Stimulated activated memory B cell treated with anti-CD40 and anti-IgM and Interleukin-4, amounts not matched to agents 10 μg/mL and 1 μg/mL and 100 μg/mL, for 72 hours (primary cell): Measurements from ENCODE around the gene TRNAU1AP.
"Not testable (repeated sequence)": the region's sequence is repeated elsewhere in the genome, so short reads cannot be mapped to it uniquely, and the experiment has no call there.

Source experiments
- ATAC-seq: fragments of 150-1000 bp; cut with Tn5 transposase; 2 replicates; pipeline ENCODE4 v1.10.0; 2021
- H3K27ac Mint-ChIP-seq: one replicate; pipeline ENCODE4 v1.8.0; 2022; ENCODE audit warnings: mild to moderate bottlenecking, mixed read lengths
- H3K27me3 Mint-ChIP-seq: one replicate; pipeline ENCODE4 v1.8.0; 2022; ENCODE audit warnings: mixed read lengths
- H3K36me3 Mint-ChIP-seq: one replicate; pipeline ENCODE4 v1.8.0; 2022; ENCODE audit warnings: mixed read lengths
- H3K4me1 Mint-ChIP-seq: one replicate; pipeline ENCODE4 v1.8.0; 2022; ENCODE audit warnings: mixed read lengths
- H3K4me3 Mint-ChIP-seq: one replicate; pipeline ENCODE4 v1.8.0; 2022; ENCODE audit warnings: mild to moderate bottlenecking, moderate library complexity, mixed read lengths
- H3K9me3 Mint-ChIP-seq: one replicate; pipeline ENCODE4 v1.8.0; 2022; ENCODE audit warnings: mixed read lengths

Gene TRNAU1AP

GRCh38 chr1:28517649-28517999, 35.3 kb upstream of the TRNAU1AP start:
- ATAC-seq, result peak; percentile 1
- peaks cover 35% of the 10 kb centered on the region for H3K4me1 Mint-ChIP-seq
- no peaks in the 10 kb centered on the region for H3K27me3 Mint-ChIP-seq
- H3K27ac Mint-ChIP-seq, result peak overlapping the region; percentile 76
- peaks cover 35% of the 10 kb centered on the region for H3K36me3 Mint-ChIP-seq
- no peaks in the 10 kb centered on the region for H3K9me3 Mint-ChIP-seq
- peak overlapping the region; percentile 88 for H3K4me3 Mint-ChIP-seq

- H3K4me1 Mint-ChIP-seq, result peaks cover 31% of the 10 kb centered on the region
- H3K36me3 Mint-ChIP-seq, result peaks cover 34% of the 10 kb centered on the region
- H3K4me3 Mint-ChIP-seq, result peak overlapping the region; percentile 88
- H3K9me3 Mint-ChIP-seq, result no peaks in the 10 kb centered on the region
- H3K27me3 Mint-ChIP-seq, result no peaks in the 10 kb centered on the region
- ATAC-seq, result peak; percentile 87
- H3K27ac Mint-ChIP-seq, result peak overlapping the region; percentile 76
Measured at GRCh38 chr1:28518000-28518744, 34.7 kb upstream of the TRNAU1AP start.

GRCh38 chr1:28518745-28519341, 34.0 kb upstream of the TRNAU1AP start:
- peak overlapping the region; percentile 76 for H3K27ac Mint-ChIP-seq
- no peaks in the 10 kb centered on the region for H3K27me3 Mint-ChIP-seq
- H3K4me1 Mint-ChIP-seq, result peaks cover 31% of the 10 kb centered on the region
- no peaks in the 10 kb centered on the region for H3K9me3 Mint-ChIP-seq
- peak; percentile 52 for ATAC-seq
- peaks cover 33% of the 10 kb centered on the region for H3K36me3 Mint-ChIP-seq
- H3K4me3 Mint-ChIP-seq, result peak overlapping the region; percentile 79

- H3K27me3 Mint-ChIP-seq, result no peaks in the 10 kb centered on the region
- peaks cover 31% of the 10 kb centered on the region for H3K4me1 Mint-ChIP-seq
- peaks cover 40% of the 10 kb centered on the region for H3K36me3 Mint-ChIP-seq
- H3K27ac Mint-ChIP-seq, result no peak overlapping the region
- H3K9me3 Mint-ChIP-seq, result no peaks in the 10 kb centered on the region
- H3K4me3 Mint-ChIP-seq, result peak overlapping the region; percentile 11
- no peak for ATAC-seq
Measured at GRCh38 chr1:28519946-28520725, 32.7 kb upstream of the TRNAU1AP start.

- H3K4me3 Mint-ChIP-seq, ATAC-seq, H3K27ac Mint-ChIP-seq, H3K9me3 Mint-ChIP-seq, H3K27me3 Mint-ChIP-seq: not testable (repeated sequence)
- peaks cover 31% of the 10 kb centered on the region for H3K4me1 Mint-ChIP-seq
- H3K36me3 Mint-ChIP-seq, result peaks cover 40% of the 10 kb centered on the region
Measured at GRCh38 chr1:28520796-28521195, 32.1 kb upstream of the TRNAU1AP start.

GRCh38 chr1:28521502-28522164, 31.3 kb upstream of the TRNAU1AP start:
- H3K36me3 Mint-ChIP-seq, result peaks cover 40% of the 10 kb centered on the region
- no peak overlapping the region for H3K27ac Mint-ChIP-seq
- ATAC-seq, result no peak
- H3K9me3 Mint-ChIP-seq, result no peaks in the 10 kb centered on the region
- H3K27me3 Mint-ChIP-seq, result no peaks in the 10 kb centered on the region
- no peak overlapping the region for H3K4me3 Mint-ChIP-seq
- H3K4me1 Mint-ChIP-seq, result peaks cover 31% of the 10 kb centered on the region

GRCh38 chr1:28522537-28522936, 30.3 kb upstream of the TRNAU1AP start:
- H3K4me3 Mint-ChIP-seq, H3K27me3 Mint-ChIP-seq, H3K9me3 Mint-ChIP-seq, ATAC-seq, H3K27ac Mint-ChIP-seq: not testable (repeated sequence)
- H3K36me3 Mint-ChIP-seq, result peaks cover 40% of the 10 kb centered on the region
- H3K4me1 Mint-ChIP-seq, result peaks cover 25% of the 10 kb centered on the region

GRCh38 chr1:28525002-28525642, 27.8 kb upstream of the TRNAU1AP start:
- H3K27ac Mint-ChIP-seq, ATAC-seq, H3K27me3 Mint-ChIP-seq, H3K4me3 Mint-ChIP-seq, H3K9me3 Mint-ChIP-seq: not testable (repeated sequence)
- Mint-ChIP-seq H3K36me3 (peaks cover 34% of the 10 kb centered on the region), H3K4me1 (peaks cover 11% of the 10 kb centered on the region)

GRCh38 chr1:28526886-28527285, 26.0 kb upstream of the TRNAU1AP start:
- peaks cover 42% of the 10 kb centered on the region for H3K36me3 Mint-ChIP-seq
- H3K9me3 Mint-ChIP-seq, result no peaks in the 10 kb centered on the region
- peaks cover 4% of the 10 kb centered on the region for H3K4me1 Mint-ChIP-seq
- no peaks in the 10 kb centered on the region for H3K27me3 Mint-ChIP-seq
- no peak overlapping the region for H3K27ac Mint-ChIP-seq
- no peak overlapping the region for H3K4me3 Mint-ChIP-seq
- ATAC-seq, result no peak

GRCh38 chr1:28530456-28530855, 22.4 kb upstream of the TRNAU1AP start:
- Mint-ChIP-seq H3K9me3 (no peaks in the 10 kb centered on the region), H3K27ac (no peak overlapping the region), H3K4me3 (no peak overlapping the region), H3K36me3 (peaks cover 33% of the 10 kb centered on the region), H3K27me3 (no peaks in the 10 kb centered on the region), H3K4me1 (no peaks in the 10 kb centered on the region)
- peak; percentile 47 for ATAC-seq

GRCh38 chr1:28534671-28535070, 18.2 kb upstream of the TRNAU1AP start:
- H3K9me3 Mint-ChIP-seq, result no peaks in the 10 kb centered on the region
- no peak for ATAC-seq
- no peak overlapping the region for H3K27ac Mint-ChIP-seq
- H3K36me3 Mint-ChIP-seq, result peaks cover 63% of the 10 kb centered on the region
- H3K27me3 Mint-ChIP-seq, result no peaks in the 10 kb centered on the region
- H3K4me1 Mint-ChIP-seq, result no peaks in the 10 kb centered on the region
- H3K4me3 Mint-ChIP-seq, result no peak overlapping the region

- no peaks in the 10 kb centered on the region for H3K9me3 Mint-ChIP-seq
- no peak for ATAC-seq
- H3K4me3 Mint-ChIP-seq, result no peak overlapping the region
- no peak overlapping the region for H3K27ac Mint-ChIP-seq
- no peaks in the 10 kb centered on the region for H3K4me1 Mint-ChIP-seq
- no peaks in the 10 kb centered on the region for H3K27me3 Mint-ChIP-seq
- H3K36me3 Mint-ChIP-seq, result peaks cover 63% of the 10 kb centered on the region
Measured at GRCh38 chr1:28535180-28535579, 17.7 kb upstream of the TRNAU1AP start.

- Mint-ChIP-seq H3K4me3 (no peak overlapping the region), H3K9me3 (no peaks in the 10 kb centered on the region), H3K36me3 (peaks cover 43% of the 10 kb centered on the region), H3K27ac (no peak overlapping the region), H3K27me3 (no peaks in the 10 kb centered on the region), H3K4me1 (no peaks in the 10 kb centered on the region)
- no peak for ATAC-seq
Measured at GRCh38 chr1:28537457-28538199, 15.3 kb upstream of the TRNAU1AP start.

- Mint-ChIP-seq H3K36me3 (peaks cover 40% of the 10 kb centered on the region), H3K27me3 (no peaks in the 10 kb centered on the region), H3K4me3 (no peak overlapping the region), H3K4me1 (no peaks in the 10 kb centered on the region), H3K27ac (no peak overlapping the region), H3K9me3 (no peaks in the 10 kb centered on the region)
- no peak for ATAC-seq
Measured at GRCh38 chr1:28538286-28538685, 14.6 kb upstream of the TRNAU1AP start.
